H1 (cell line): ENCODE data around the gene ABHD10. TPM values are rescaled to one million over a fixed set of nuclear protein-coding genes. Genes with fewer than 3 reads are reported as not detected.

Experiments used
- CTCF ChIA-PET: fragments of 300-600 bp; sonication (Branson Sonifier 250); formaldehyde crosslinking; loops from one replicate; lab custom pipeline; 2021; ENCODE audit not compliant: partially characterized antibody; lab: Charles Lee
- POLR2A ChIA-PET: fragments of 300-600 bp; sonication (Branson Sonifier 250); formaldehyde crosslinking; loops from one replicate; lab custom pipeline; 2021; ENCODE audit warnings: inconsistent platforms; ENCODE audit not compliant: partially characterized antibody; lab: Charles Lee
- DNase-seq, 2 experiments: peaks; one replicate each; pipeline versions ENCODE4 v3.0.0 to v3.0.0-alpha.2; 2010 to 2022; ENCODE audit warnings: low spot score in 2 of 2, low read depth in 1 of 2, mixed read lengths in 1 of 2
- FAIRE-seq: peaks from 2 replicates; lab custom pipeline; 2011; peaks lifted over from hg19 to GRCh38; lab: Jason Lieb, UNC
- H2AFZ ChIP-seq: 2 replicates; pipeline ENCODE4 v1.8.1; 2012; ENCODE audit warnings: low read length, inconsistent platforms
- H2AK5ac ChIP-seq: 2 replicates; pipeline ENCODE4 v1.6.1; 2013; ENCODE audit warnings: low read depth, low read length
- H2BK120ac ChIP-seq: replicated peaks from 2 replicates; pipeline ENCODE3; 2013; ENCODE audit warnings: low read depth, low read length, inconsistent platforms
- H2BK12ac ChIP-seq: 2 replicates; pipeline ENCODE4 v1.6.1; 2013; ENCODE audit warnings: low read depth, low read length
- H2BK15ac ChIP-seq: 2 replicates; pipeline ENCODE4 v1.6.1; 2013; ENCODE audit warnings: low read length
- H2BK20ac ChIP-seq: 2 replicates; pipeline ENCODE4 v1.6.1; 2013; ENCODE audit warnings: low read length
- H2BK5ac ChIP-seq: 2 replicates; pipeline ENCODE4 v1.6.1; 2013; ENCODE audit warnings: low read depth, low read length
- H3K14ac ChIP-seq: 2 replicates; pipeline ENCODE4 v1.6.1; 2013; ENCODE audit warnings: inconsistent platforms; ENCODE audit not compliant: insufficient read length
- H3K18ac ChIP-seq: 2 replicates; pipeline ENCODE4 v1.6.1; 2013; ENCODE audit warnings: low read length; ENCODE audit errors: extremely low read depth
- H3K23ac ChIP-seq: 2 replicates; pipeline ENCODE4 v1.6.1; 2013; ENCODE audit warnings: inconsistent platforms; ENCODE audit not compliant: insufficient read length
- H3K23me2 ChIP-seq: 2 replicates; pipeline ENCODE4 v1.6.1; 2013; ENCODE audit warnings: low read depth, low read length
- H3K27ac ChIP-seq: 2 replicates; pipeline ENCODE4 v1.6.1; 2011; ENCODE audit warnings: low read depth, low read length, inconsistent platforms
- H3K27me3 ChIP-seq, 4 experiments: replicated peaks in 1 of 4; 1 replicate in 1 of 4; 2 replicates in 3 of 4; pipeline versions ENCODE4 v1.6.1 to v1.8.1; 2011 to 2013; ENCODE audit warnings: low read length in 3 of 4, mild to moderate bottlenecking in 3 of 4, inconsistent platforms in 2 of 4, mixed read lengths in 2 of 4, moderate library complexity in 1 of 4; ENCODE audit not compliant: control insufficient read depth in 3 of 4, insufficient read depth in 3 of 4; ENCODE audit errors: extremely low read depth in 1 of 4
- H3K36me3 ChIP-seq, 4 experiments: 2 replicates each; pipeline versions ENCODE4 v1.6.1 to v1.8.1; 2011 to 2013; ENCODE audit warnings: mild to moderate bottlenecking in 4 of 4, low read length in 3 of 4, moderate library complexity in 2 of 4, control low read depth in 1 of 4, inconsistent platforms in 1 of 4; ENCODE audit not compliant: insufficient read depth in 4 of 4, control insufficient read depth in 2 of 4
- H3K4ac ChIP-seq: replicated peaks from 2 replicates; pipeline ENCODE3; 2013; ENCODE audit warnings: low read length, low read depth, mixed read lengths, inconsistent platforms; ENCODE audit not compliant: insufficient read length
- H3K4me1 ChIP-seq, 4 experiments: replicated peaks in 1 of 4; 1 replicate in 1 of 4; 2 replicates in 3 of 4; pipeline versions ENCODE4 v1.6.1 to v1.8.1; 2011 to 2013; ENCODE audit warnings: low read length in 3 of 4, inconsistent platforms in 2 of 4, mixed read lengths in 1 of 4; ENCODE audit not compliant: insufficient read depth in 4 of 4, control insufficient read depth in 3 of 4
- H3K4me2 ChIP-seq, 2 experiments: 2 replicates each; pipeline versions ENCODE4 v1.6.1 to v1.8.1; 2011 to 2013; ENCODE audit warnings: low read depth in 2 of 2, low read length in 2 of 2, control low read depth in 1 of 2, inconsistent platforms in 1 of 2, mild to moderate bottlenecking in 1 of 2; ENCODE audit not compliant: insufficient read depth in 1 of 2
- H3K4me3 ChIP-seq, 4 experiments: fragments of 200-600, 300-600 bp in 1 of 4; sonication (generic), shearing (Covaris generic), sonication (Bioruptor Twin) in 1 of 4; 2 replicates each; pipeline versions ENCODE4 v1.5.1 to v1.8.1; 2011 to 2016; ENCODE audit warnings: low read length in 4 of 4, low read depth in 3 of 4, control low read depth in 2 of 4, inconsistent platforms in 2 of 4, mild to moderate bottlenecking in 2 of 4, mixed read lengths in 1 of 4, moderate library complexity in 1 of 4; ENCODE audit not compliant: insufficient read depth in 2 of 4; ENCODE audit errors: extremely low read depth in 1 of 4
- H3K56ac ChIP-seq: replicated peaks from 2 replicates; pipeline ENCODE3; 2013; ENCODE audit warnings: low read depth, mild to moderate bottlenecking, mixed read lengths, low read length, inconsistent platforms; ENCODE audit not compliant: insufficient read length
- H3K79me1 ChIP-seq: 2 replicates; pipeline ENCODE4 v1.6.1; 2013; ENCODE audit warnings: low read depth, low read length, control low read depth
- H3K79me2 ChIP-seq, 2 experiments: 2 replicates each; pipeline versions ENCODE4 v1.6.1 to v1.8.1; 2012 to 2013; ENCODE audit warnings: low read length in 2 of 2, mild to moderate bottlenecking in 2 of 2, inconsistent platforms in 1 of 2; ENCODE audit not compliant: insufficient read depth in 2 of 2, control insufficient read depth in 1 of 2
- H3K9ac ChIP-seq, 4 experiments: replicated peaks in 1 of 4; 1 replicate in 1 of 4; 2 replicates in 3 of 4; pipeline versions ENCODE4 v1.6.1 to v1.8.1; 2011 to 2013; ENCODE audit warnings: low read depth in 3 of 4, low read length in 3 of 4, control low read depth in 2 of 4, mild to moderate bottlenecking in 2 of 4, moderate library complexity in 2 of 4, inconsistent platforms in 1 of 4; ENCODE audit errors: extremely low read depth in 1 of 4
- H3K9me3 ChIP-seq, 2 experiments: 2 replicates each; pipeline versions ENCODE4 v1.6.1 to v1.8.1; 2012 to 2013; ENCODE audit warnings: mild to moderate bottlenecking in 2 of 2, moderate library complexity in 2 of 2, control low read depth in 1 of 2, inconsistent platforms in 1 of 2, low read depth in 1 of 2, low read length in 1 of 2, mixed read lengths in 1 of 2; ENCODE audit not compliant: insufficient read depth in 2 of 2
- H4K20me1 ChIP-seq, 2 experiments: replicated peaks in 1 of 2; 2 replicates each; pipeline versions ENCODE3 to v1.8.1; 2011 to 2013; ENCODE audit warnings: inconsistent platforms in 2 of 2, low read length in 2 of 2, mild to moderate bottlenecking in 1 of 2; ENCODE audit not compliant: insufficient read depth in 2 of 2, control insufficient read depth in 1 of 2
- H4K5ac ChIP-seq: 2 replicates; pipeline ENCODE4 v1.6.1; 2013; ENCODE audit warnings: low read length, low read depth, mixed read lengths, inconsistent platforms; ENCODE audit not compliant: insufficient read length
- H4K8ac ChIP-seq: 2 replicates; pipeline ENCODE4 v1.8.0; 2013; ENCODE audit warnings: mild to moderate bottlenecking, moderate library complexity, low read length, inconsistent platforms; ENCODE audit not compliant: insufficient read depth; ENCODE audit errors: extremely low read depth
- H4K91ac ChIP-seq: replicated peaks from 2 replicates; pipeline ENCODE3; 2013; ENCODE audit warnings: low read length, mixed read lengths, inconsistent platforms; ENCODE audit not compliant: insufficient read length
- ASH2L ChIP-seq: fragments of 200-600, 300-600 bp; sonication (generic); IDR thresholded peaks from one replicate; pipeline ENCODE4 v1.7.1; 2017; ENCODE audit warnings: low read length
- BCL11A ChIP-seq, 2 experiments: IDR thresholded peaks; one replicate each; pipeline ENCODE4 v1.6.1; 2011; ENCODE audit warnings: low read depth in 2 of 2, low read length in 2 of 2, mild to moderate bottlenecking in 2 of 2
- CHD1 ChIP-seq: IDR thresholded peaks from 2 replicates; pipeline ENCODE4 v1.6.1; 2012; ENCODE audit warnings: low read depth, low read length, improper control_type of control experiment
- E2F6 ChIP-seq: IDR thresholded peaks from 2 replicates; pipeline ENCODE4 v1.6.1; 2012; ENCODE audit warnings: inconsistent platforms
- PHF8 ChIP-seq: fragments of 200-600 bp; sonication (generic); conservative IDR thresholded peaks from 2 replicates; pipeline ENCODE4 v1.7.1; 2012; ENCODE audit warnings: low read depth, mild to moderate bottlenecking, inconsistent platforms, low read length, moderate library complexity
- POLR2AphosphoS5 ChIP-seq: IDR thresholded peaks from 2 replicates; pipeline ENCODE4 v1.6.1; 2011; ENCODE audit warnings: low read depth, low read length
- RAD21 ChIP-seq, 2 experiments: IDR thresholded peaks in 1 of 2; conservative IDR thresholded peaks in 1 of 2; 2 replicates each; pipeline ENCODE4 v1.6.1; 2011; ENCODE audit warnings: low read depth in 2 of 2, low read length in 2 of 2, improper control_type of control experiment in 1 of 2, inconsistent platforms in 1 of 2, mild to moderate bottlenecking in 1 of 2, moderate library complexity in 1 of 2
- RBBP5 ChIP-seq: IDR thresholded peaks from 2 replicates; pipeline ENCODE4 v1.7.1; 2012; ENCODE audit warnings: low read depth, mild to moderate bottlenecking, inconsistent platforms, low read length, moderate library complexity, borderline replicate concordance
- RNF2 ChIP-seq: fragments of 200-900, 300-1000 bp; sonication (generic); IDR thresholded peaks from 2 replicates; pipeline ENCODE4 v1.7.1; 2016; ENCODE audit warnings: borderline replicate concordance, low read depth, mild to moderate bottlenecking, antibody characterized with exemption, low read length; ENCODE audit not compliant: poor library complexity, severe bottlenecking; ENCODE audit errors: missing control alignments
- SP2 ChIP-seq: IDR thresholded peaks from 2 replicates; pipeline ENCODE4 v1.6.1; 2012; ENCODE audit warnings: mild to moderate bottlenecking, low read length, inconsistent platforms
- WGBS, 2 experiments: shearing (Covaris generic) in 1 of 2; methylation state at CpG; one replicate each; pipeline versions ENCODE4 v1.1.6 to v1.1.7; 2013 to 2015; ENCODE audit warnings: low lambda C conversion rate in 2 of 2, mixed read lengths in 2 of 2, inconsistent platforms in 1 of 2, low coverage in 1 of 2, missing lambda C conversion rate in 1 of 2; ENCODE audit not compliant: insufficient replicate concordance in 2 of 2, insufficient coverage in 1 of 2, insufficient read length in 1 of 2; ENCODE audit errors: extremely low coverage in 1 of 2, missing lambda C conversion rate in 1 of 2; 5-methylcytosine and 5-hydroxymethylcytosine counted together
- polyA plus RNA-seq, 7 experiments: library from polyadenylated mRNA; depleted of rRNA in 3 of 7; stranded (reverse) in 5 of 7; unstranded in 2 of 7; fragments of >200 nt in 5 of 7; fragments of 200-250 nt in 2 of 7; gene quantifications; 1 replicate in 5 of 7; 2 replicates in 1 of 7; 4 replicates in 1 of 7; pipeline versions ENCODE4 v1.2.1 to v1.2.3, GENCODE V29; 2011 to 2013; ENCODE audit warnings: missing spikeins in 2 of 7, mixed read lengths in 2 of 7
- total RNA-seq: library from RNA; stranded (reverse); fragmentation: NEBNext Ultra II Directional; extraction: Animal tissue kit (Norgen Biotek cat#: 25700); gene quantifications from 2 replicates; pipeline ENCODE4 v1.2.1, GENCODE V29; 2021

ABHD10 gene
- total and polyA plus RNA-seq, 2 of the 8 experiments (the other 6 are each of a cell fraction or from before 2014, with no cell fraction given): 10.9 to 24.6 TPM

DNA sequence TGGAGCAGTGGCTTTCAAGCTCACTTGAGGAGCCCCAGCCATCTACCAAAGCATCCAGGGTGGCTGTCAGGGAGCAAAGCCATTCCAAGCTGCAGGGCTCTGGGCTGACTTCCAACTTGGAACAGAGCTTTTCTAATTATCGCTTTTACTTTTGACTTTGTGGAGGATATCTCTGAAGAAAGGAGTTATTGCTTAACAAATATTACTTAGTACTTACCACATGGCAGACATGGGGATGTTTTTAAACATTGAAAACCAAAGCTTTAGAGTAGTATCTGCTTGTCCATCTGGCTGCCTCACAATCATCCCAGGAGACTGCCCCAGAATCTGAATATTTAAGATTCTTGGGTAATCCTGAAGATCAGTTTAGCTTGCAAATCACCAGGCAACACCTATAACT is 28.8 kb downstream of the ABHD10 start:
- Histone ChIP-seq H2BK120ac (no peak overlapping the region), H4K8ac (no peak overlapping the region), H2BK15ac (no peak overlapping the region), H2AK5ac (no peak overlapping the region), H4K91ac (no peak overlapping the region), H3K79me2 (no peaks in the 10 kb centered on the region), H2BK5ac (no peak overlapping the region), H3K4me2 (no peak overlapping the region), H3K56ac (no peak overlapping the region), H2BK12ac (no peak overlapping the region), H3K9ac (no peak overlapping the region), H3K4me1 (no peaks in the 10 kb centered on the region), H3K4me3 (no peak overlapping the region), H3K79me1 (no peaks in the 10 kb centered on the region), H4K5ac (no peak overlapping the region), H3K14ac (no peak overlapping the region), H3K18ac (no peak overlapping the region), H3K4ac (no peak overlapping the region), H2AFZ (no peak overlapping the region), H4K20me1 (no peaks in the 10 kb centered on the region), H3K27ac (no peak overlapping the region), H2BK20ac (no peak overlapping the region), H3K23me2 (no peaks in the 10 kb centered on the region), H3K27me3 (peaks cover 0 to 2% (median under 1%) of the 10 kb centered on the region in 4 experiments; a peak in 2 of 7 replicates), H3K9me3 (no peaks in the 10 kb centered on the region), H3K36me3 (peaks cover 0 to 3% (median 0%) of the 10 kb centered on the region in 4 experiments; a peak in 1 of 8 replicates), H3K23ac (no peak overlapping the region)
- TF ChIP-seq PHF8 (no peak), RAD21 (IDR thresholded peaks at IDR 0.05 in 1 of 2, conservative IDR thresholded peaks at IDR 0.05 in 1 of 2; ENCODE audit: low read depth in 2 of 2, low read length in 2 of 2) (no peak), CHD1 (no peak), ASH2L (no peak), POLR2AphosphoS5 (no peak), SP2 (no peak), BCL11A (IDR thresholded peaks at IDR 0.05; ENCODE audit: low read depth in 2 of 2, low read length in 2 of 2) (no peak), RNF2 (no peak), E2F6 (no peak), RBBP5 (no peak)
- CTCF ChIA-PET: interaction anchor here (0.7 to 12.0 kb wide), 4 partner anchors 12 to 311 kb away, joined by 3 to 384 read pairs (median 4); partner anchors contain the start of gene TAGLN3
- DNase-seq (no peak), FAIRE-seq (no peak)
- POLR2A ChIA-PET: interaction anchor here (1.1 to 3.2 kb wide), 3 partner anchors 8 to 53 kb away, joined by 3 to 13 read pairs (median 5); partner anchors contain the start of gene TAGLN3
- WGBS, 2 experiments: 100% methylated on average over 1 of the region's 1 CpG; no CpG with 5 or more reads in 1 of the 2 experiments
